HCT116 (cell line): Measurements from ENCODE around the gene BCL11B. TPM values are rescaled to one million over a fixed set of nuclear protein-coding genes. Genes with fewer than 3 reads are reported as not detected.

Experiments
- ATAC-seq: fragments of 200-7000 bp; cut with Tn5 transposase; 2 replicates; pipeline ENCODE4 v1.9.1; 2020; ENCODE audit warnings: mild to moderate bottlenecking, moderate library complexity
- BruUV-seq: library from RNA; stranded (reverse); fragments of 400-500 nt; replicated peaks from 2 replicates; lab custom pipeline; 2021; lab: Mats Ljungman, UMichigan
- CTCF ChIA-PET: fragments of 300-600 bp; sonication (Branson Sonifier 250); formaldehyde crosslinking; loops from one replicate; lab custom pipeline; 2021; ENCODE audit warnings: antibody characterized with exemption; lab: Charles Lee
- POLR2A ChIA-PET: fragments of 300-600, 350-600 bp; sonication (Branson Sonifier 250); formaldehyde crosslinking; loops from one replicate; lab custom pipeline; 2021; ENCODE audit warnings: antibody characterized with exemption; lab: Charles Lee
- RAD21 ChIA-PET, 2 experiments: fragments of 300-600 bp; sonication (Branson Sonifier 250); formaldehyde crosslinking; loops; one replicate each; lab custom pipeline; 2023; ENCODE audit warnings: low total read pairs in 2 of 2; ENCODE audit not compliant: uncharacterized antibody in 2 of 2, unreplicated experiment in 2 of 2, low non-redundant PET in 1 of 2; lab: Charles Lee
- DNase-seq: peaks from one replicate; pipeline ENCODE4 v3.0.0-alpha.2; 2010; ENCODE audit warnings: low read depth, low spot score
- H2AFZ ChIP-seq: fragments of 200-600 bp; shearing (Covaris generic), sonication (generic); 2 replicates; pipeline ENCODE4 v1.6.1; 2017; ENCODE audit warnings: low read depth, mixed run types, mixed read lengths, antibody characterized with exemption, low read length; ENCODE audit not compliant: poor library complexity, severe bottlenecking
- H3K27ac ChIP-seq: 2 replicates; pipeline ENCODE4 v1.5.1; 2012; ENCODE audit warnings: low read depth, low read length
- H3K27me3 ChIP-seq: fragments of 200-600 bp; sonication (generic); 2 replicates; pipeline ENCODE4 v1.6.1; 2016; ENCODE audit warnings: mixed run types, low read length, mixed read lengths; ENCODE audit not compliant: insufficient read depth
- H3K36me3 ChIP-seq, 2 experiments: fragments of 200-500 bp in 1 of 2; fragments of 200-600 bp in 1 of 2; sonication (Bioruptor generic) in 1 of 2; sonication (generic) in 1 of 2; 2 replicates each; pipeline versions ENCODE4 v1.5.1 to v1.6.1; 2014 to 2016; ENCODE audit warnings: low read length in 2 of 2, inconsistent platforms in 1 of 2, mixed read lengths in 1 of 2, mixed run types in 1 of 2; ENCODE audit not compliant: insufficient read depth in 2 of 2, control insufficient read depth in 1 of 2
- H3K4me1 ChIP-seq, 2 experiments: fragments of 200-600 bp in 1 of 2; sonication (generic) in 1 of 2; 2 replicates each; pipeline versions ENCODE4 v1.5.1 to v1.6.1; 2012 to 2017; ENCODE audit warnings: low read length in 2 of 2, inconsistent platforms in 1 of 2, mild to moderate bottlenecking in 1 of 2, mixed read lengths in 1 of 2, mixed run types in 1 of 2, moderate library complexity in 1 of 2; ENCODE audit not compliant: insufficient read depth in 2 of 2, control insufficient read depth in 1 of 2
- H3K4me2 ChIP-seq: fragments of 200-600 bp; sonication (generic); 2 replicates; pipeline ENCODE4 v1.6.1; 2017; ENCODE audit warnings: mixed run types, low read length, mixed read lengths
- H3K4me3 ChIP-seq, 2 experiments: fragments of 200-600 bp in 1 of 2; sonication (generic) in 1 of 2; replicated peaks in 1 of 2; 2 replicates each; pipeline ENCODE4 v1.5.1; 2011 to 2016; ENCODE audit warnings: low read length in 2 of 2, control low read depth in 1 of 2, low read depth in 1 of 2, mild to moderate bottlenecking in 1 of 2, mixed read lengths in 1 of 2, mixed run types in 1 of 2
- H3K79me2 ChIP-seq: fragments of 200-600 bp; sonication (generic); 2 replicates; pipeline ENCODE4 v1.6.1; 2017; ENCODE audit warnings: mild to moderate bottlenecking, mixed run types, low read length, moderate library complexity, mixed read lengths; ENCODE audit not compliant: insufficient read depth
- H3K9ac ChIP-seq: fragments of 200-600 bp; sonication (generic); 2 replicates; pipeline ENCODE4 v1.6.1; 2016; ENCODE audit warnings: low read length, mixed read lengths
- H3K9me2 ChIP-seq: fragments of 200-600 bp; sonication (generic), shearing (Covaris generic); 2 replicates; pipeline ENCODE4 v1.6.1; 2017; ENCODE audit warnings: mixed run types, mild to moderate bottlenecking, moderate library complexity; ENCODE audit not compliant: insufficient read depth
- H3K9me3 ChIP-seq, 2 experiments: fragments of 200-500 bp in 1 of 2; fragments of 200-600 bp in 1 of 2; sonication (Bioruptor generic) in 1 of 2; sonication (generic) in 1 of 2; 2 replicates each; pipeline ENCODE4 v1.6.1; 2014 to 2017; ENCODE audit warnings: low read length in 2 of 2, mixed read lengths in 2 of 2, inconsistent platforms in 1 of 2, low read depth in 1 of 2, mild to moderate bottlenecking in 1 of 2, mixed run types in 1 of 2, moderate library complexity in 1 of 2; ENCODE audit not compliant: control insufficient read depth in 1 of 2, insufficient read depth in 1 of 2
- H4K20me1 ChIP-seq: fragments of 200-600 bp; sonication (generic), shearing (Covaris generic); 2 replicates; pipeline ENCODE4 v1.6.1; 2017; ENCODE audit warnings: mixed run types, mild to moderate bottlenecking, moderate library complexity; ENCODE audit not compliant: insufficient read depth
- CEBPB ChIP-seq: IDR thresholded peaks from 2 replicates; pipeline ENCODE4 v1.6.1; 2012; ENCODE audit warnings: low read depth
- EGR1 ChIP-seq: IDR thresholded peaks from 2 replicates; pipeline ENCODE4 v1.6.1; 2012; ENCODE audit warnings: low read depth
- ELF1 ChIP-seq: IDR thresholded peaks from 2 replicates; pipeline ENCODE4 v1.6.1; 2012; ENCODE audit warnings: low read depth, borderline replicate concordance
- EZH2 ChIP-seq: fragments of 200-600 bp; sonication (generic); IDR thresholded peaks from 2 replicates; pipeline ENCODE4 v1.6.1; 2017; ENCODE audit warnings: antibody characterized with exemption, mixed run types
- FOSL1 ChIP-seq: IDR thresholded peaks from 2 replicates; pipeline ENCODE4 v1.6.1; 2012; ENCODE audit warnings: low read depth
- JUND ChIP-seq: IDR thresholded peaks from 2 replicates; pipeline ENCODE4 v1.6.1; 2012
- POLR2A ChIP-seq: IDR thresholded peaks from 2 replicates; pipeline ENCODE4 v1.7.0; 2011; ENCODE audit warnings: borderline replicate concordance; ENCODE audit not compliant: insufficient read depth, insufficient read length; ENCODE audit errors: extremely low read depth
- RAD21 ChIP-seq: IDR thresholded peaks from 2 replicates; pipeline ENCODE4 v1.6.1; 2012; ENCODE audit warnings: low read depth, mild to moderate bottlenecking
- SP1 ChIP-seq: IDR thresholded peaks from 2 replicates; pipeline ENCODE4 v1.6.1; 2012; ENCODE audit warnings: low read depth
- SRF ChIP-seq: IDR thresholded peaks from 2 replicates; pipeline ENCODE4 v1.6.1; 2012; ENCODE audit warnings: low read depth
- TCF7L2 ChIP-seq: IDR thresholded peaks from 2 replicates; pipeline ENCODE4 v1.7.0; 2011; ENCODE audit warnings: borderline replicate concordance, inconsistent platforms; ENCODE audit not compliant: insufficient read depth, insufficient read length; ENCODE audit errors: extremely low read depth
- YY1 ChIP-seq: IDR thresholded peaks from 2 replicates; pipeline ENCODE4 v1.6.1; 2011; ENCODE audit warnings: low read length, low read depth, moderate library complexity, mild to moderate bottlenecking; ENCODE audit not compliant: insufficient replicate concordance; ENCODE audit errors: extremely low read depth
- ZFX ChIP-seq: fragments of 450-650 bp; IDR thresholded peaks from 2 replicates; pipeline ENCODE4 v1.6.1; 2017
- ZNF274 ChIP-seq: fragments of 200-500 bp; sonication (Bioruptor generic); IDR thresholded peaks from 2 replicates; pipeline ENCODE4 v1.6.1; 2014; ENCODE audit warnings: mild to moderate bottlenecking, low read depth, low read length, inconsistent platforms
- intact Hi-C: fragments of 100-400 bp; cut with micrococcal nuclease; formaldehyde crosslinking; loops from 2 replicates; pipeline ENCODE4 v1.10.0; 2022
- total RNA-seq: library from RNA; stranded (reverse); gene quantifications from one replicate; pipeline ENCODE4 v1.2.1, GENCODE V29; 2021; ENCODE audit not compliant: unreplicated experiment
- TF ChIP-seq, protein P1 (sequence below): IDR thresholded peaks from 2 replicates; pipeline ENCODE4 v1.6.1; 2012
- TF ChIP-seq, protein P2 (sequence below): IDR thresholded peaks from 2 replicates; pipeline ENCODE4 v1.6.1; 2012
- TF ChIP-seq, protein P3 (sequence below): IDR thresholded peaks from 2 replicates; pipeline ENCODE4 v1.6.1; 2012; ENCODE audit warnings: low read depth
- TF ChIP-seq, protein P4 (sequence below): IDR thresholded peaks from 2 replicates; pipeline ENCODE4 v1.6.1; 2011; ENCODE audit warnings: mild to moderate bottlenecking, low read length, moderate library complexity; ENCODE audit not compliant: insufficient replicate concordance; ENCODE audit errors: extremely low read depth

BCL11B gene
- total RNA-seq, 1 experiment from 2014 or later, result 1.1 TPM

DNA sequence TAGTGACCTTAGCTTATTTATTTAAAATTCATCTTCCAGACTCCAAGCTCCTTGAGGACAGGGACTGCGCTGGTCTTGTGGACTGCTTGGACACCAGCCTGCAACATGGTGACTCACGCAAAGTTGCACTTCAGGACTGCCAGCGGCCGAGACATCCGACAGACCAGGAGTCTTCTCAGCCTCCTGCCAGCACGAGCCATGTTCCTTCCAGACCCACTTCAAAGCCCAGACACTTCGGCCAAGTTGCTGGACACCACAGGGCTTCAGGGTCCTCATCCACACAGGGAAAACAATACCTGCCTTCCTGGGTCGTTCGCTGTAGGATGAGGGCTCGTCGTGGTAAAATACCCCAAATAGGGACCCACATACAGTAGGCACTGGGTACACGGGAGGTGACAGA is 88.7 kb downstream of the BCL11B start (continued):
- TF ChIP-seq, protein P1, sequence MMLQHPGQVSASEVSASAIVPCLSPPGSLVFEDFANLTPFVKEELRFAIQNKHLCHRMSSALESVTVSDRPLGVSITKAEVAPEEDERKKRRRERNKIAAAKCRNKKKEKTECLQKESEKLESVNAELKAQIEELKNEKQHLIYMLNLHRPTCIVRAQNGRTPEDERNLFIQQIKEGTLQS, result no peak
- TF ChIP-seq EZH2 (no peak), TCF7L2 (no peak), YY1 (no peak), FOSL1 (no peak)

DNA sequence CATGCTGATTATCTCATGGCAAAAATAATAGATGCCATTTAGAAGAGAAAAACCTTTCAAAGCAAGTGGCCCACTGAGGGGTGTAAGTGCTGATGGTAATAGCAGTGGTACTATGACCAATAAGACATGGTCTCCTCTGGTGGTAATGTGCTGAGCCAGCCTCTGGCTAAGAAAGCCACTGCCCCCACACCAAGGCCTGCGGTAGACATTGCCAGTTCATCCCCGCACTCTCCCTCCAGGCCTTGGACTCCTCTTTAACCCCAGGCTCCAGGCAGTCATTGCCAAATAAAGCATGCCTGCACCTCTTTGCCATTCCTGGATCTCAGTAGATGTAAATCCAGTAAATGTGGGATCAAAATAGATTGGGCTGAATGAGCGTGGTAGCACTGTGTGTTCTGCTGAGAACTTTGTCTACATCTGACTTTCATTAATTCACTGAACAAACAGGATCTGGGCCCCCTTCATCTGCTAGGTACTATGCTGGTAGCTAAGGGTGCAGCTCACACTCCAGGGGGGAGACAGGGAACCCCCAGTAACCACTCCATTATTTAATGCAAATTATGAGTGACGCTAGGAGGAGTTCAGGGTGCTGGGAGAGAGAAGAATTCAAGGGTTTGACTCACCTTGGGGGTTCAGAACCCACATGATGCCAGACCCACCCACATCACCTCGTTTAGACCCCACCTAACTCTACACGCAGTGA is 89.3 kb downstream of the BCL11B start:
- Histone ChIP-seq H3K36me3 (no peaks in the 10 kb centered on the region), H3K4me2 (no peak overlapping the region), H3K27me3 (no peaks in the 10 kb centered on the region), H3K9ac (no peak overlapping the region), H3K4me1 (no peaks in the 10 kb centered on the region), H3K27ac (no peak overlapping the region), H3K4me3 (no peak overlapping the region), H3K79me2 (no peaks in the 10 kb centered on the region), H3K9me2 (no peaks in the 10 kb centered on the region), H3K9me3 (no peaks in the 10 kb centered on the region), H4K20me1 (no peaks in the 10 kb centered on the region), H2AFZ (no peak overlapping the region)
- TF ChIP-seq ZFX (no peak), ZNF274 (no peak), EGR1 (no peak), ELF1 (no peak), SRF (no peak), JUND (no peak), YY1 (no peak), RAD21 (no peak), SP1 (no peak), CEBPB (no peak), TCF7L2 (no peak), POLR2A (no peak)
- TF ChIP-seq, protein P2, sequence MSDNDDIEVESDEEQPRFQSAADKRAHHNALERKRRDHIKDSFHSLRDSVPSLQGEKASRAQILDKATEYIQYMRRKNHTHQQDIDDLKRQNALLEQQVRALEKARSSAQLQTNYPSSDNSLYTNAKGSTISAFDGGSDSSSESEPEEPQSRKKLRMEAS, result no peak
- TF ChIP-seq, protein P3, sequence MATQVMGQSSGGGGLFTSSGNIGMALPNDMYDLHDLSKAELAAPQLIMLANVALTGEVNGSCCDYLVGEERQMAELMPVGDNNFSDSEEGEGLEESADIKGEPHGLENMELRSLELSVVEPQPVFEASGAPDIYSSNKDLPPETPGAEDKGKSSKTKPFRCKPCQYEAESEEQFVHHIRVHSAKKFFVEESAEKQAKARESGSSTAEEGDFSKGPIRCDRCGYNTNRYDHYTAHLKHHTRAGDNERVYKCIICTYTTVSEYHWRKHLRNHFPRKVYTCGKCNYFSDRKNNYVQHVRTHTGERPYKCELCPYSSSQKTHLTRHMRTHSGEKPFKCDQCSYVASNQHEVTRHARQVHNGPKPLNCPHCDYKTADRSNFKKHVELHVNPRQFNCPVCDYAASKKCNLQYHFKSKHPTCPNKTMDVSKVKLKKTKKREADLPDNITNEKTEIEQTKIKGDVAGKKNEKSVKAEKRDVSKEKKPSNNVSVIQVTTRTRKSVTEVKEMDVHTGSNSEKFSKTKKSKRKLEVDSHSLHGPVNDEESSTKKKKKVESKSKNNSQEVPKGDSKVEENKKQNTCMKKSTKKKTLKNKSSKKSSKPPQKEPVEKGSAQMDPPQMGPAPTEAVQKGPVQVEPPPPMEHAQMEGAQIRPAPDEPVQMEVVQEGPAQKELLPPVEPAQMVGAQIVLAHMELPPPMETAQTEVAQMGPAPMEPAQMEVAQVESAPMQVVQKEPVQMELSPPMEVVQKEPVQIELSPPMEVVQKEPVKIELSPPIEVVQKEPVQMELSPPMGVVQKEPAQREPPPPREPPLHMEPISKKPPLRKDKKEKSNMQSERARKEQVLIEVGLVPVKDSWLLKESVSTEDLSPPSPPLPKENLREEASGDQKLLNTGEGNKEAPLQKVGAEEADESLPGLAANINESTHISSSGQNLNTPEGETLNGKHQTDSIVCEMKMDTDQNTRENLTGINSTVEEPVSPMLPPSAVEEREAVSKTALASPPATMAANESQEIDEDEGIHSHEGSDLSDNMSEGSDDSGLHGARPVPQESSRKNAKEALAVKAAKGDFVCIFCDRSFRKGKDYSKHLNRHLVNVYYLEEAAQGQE, result no peak
- TF ChIP-seq, protein P4, sequence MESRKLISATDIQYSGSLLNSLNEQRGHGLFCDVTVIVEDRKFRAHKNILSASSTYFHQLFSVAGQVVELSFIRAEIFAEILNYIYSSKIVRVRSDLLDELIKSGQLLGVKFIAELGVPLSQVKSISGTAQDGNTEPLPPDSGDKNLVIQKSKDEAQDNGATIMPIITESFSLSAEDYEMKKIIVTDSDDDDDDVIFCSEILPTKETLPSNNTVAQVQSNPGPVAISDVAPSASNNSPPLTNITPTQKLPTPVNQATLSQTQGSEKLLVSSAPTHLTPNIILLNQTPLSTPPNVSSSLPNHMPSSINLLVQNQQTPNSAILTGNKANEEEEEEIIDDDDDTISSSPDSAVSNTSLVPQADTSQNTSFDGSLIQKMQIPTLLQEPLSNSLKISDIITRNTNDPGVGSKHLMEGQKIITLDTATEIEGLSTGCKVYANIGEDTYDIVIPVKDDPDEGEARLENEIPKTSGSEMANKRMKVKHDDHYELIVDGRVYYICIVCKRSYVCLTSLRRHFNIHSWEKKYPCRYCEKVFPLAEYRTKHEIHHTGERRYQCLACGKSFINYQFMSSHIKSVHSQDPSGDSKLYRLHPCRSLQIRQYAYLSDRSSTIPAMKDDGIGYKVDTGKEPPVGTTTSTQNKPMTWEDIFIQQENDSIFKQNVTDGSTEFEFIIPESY, result no peak
- ChIA-PET RAD21 (no interaction called here), POLR2A (no interaction called here), CTCF (no interaction called here)
- ATAC-seq, result no peak
- no peak for DNase-seq
- intact Hi-C loops, result no loop called here
- BruUV-seq, result no TSS peak
